Adrenal gland (tissue), 5 donors: ENCODE data around the gene PRELID3B.

Source experiments
- POLR2A ChIP-seq, 2 donors: fragments of 450-650 bp; IDR thresholded peaks; one replicate each; pipeline ENCODE4 v1.6.1; 2017; ENCODE audit warnings: antibody characterized with exemption in 2 of 2, mild to moderate bottlenecking in 2 of 2, moderate library complexity in 1 of 2
- TF ChIP-seq, protein P1 (sequence below), 6 experiments: fragments of 450-650 bp in 4 of 6; fragments of 200-600 bp in 2 of 6; sonication (generic) in 1 of 6; IDR thresholded peaks; 1 replicate in 5 of 6; 2 replicates in 1 of 6; pipeline versions ENCODE4 v1.5.1 to v1.8.0; 2016 to 2021; ENCODE audit warnings: antibody characterized with exemption in 6 of 6, mild to moderate bottlenecking in 2 of 6, moderate library complexity in 1 of 6
- donor health status: DM: no; HTN: no; CAD: no.

DNA sequence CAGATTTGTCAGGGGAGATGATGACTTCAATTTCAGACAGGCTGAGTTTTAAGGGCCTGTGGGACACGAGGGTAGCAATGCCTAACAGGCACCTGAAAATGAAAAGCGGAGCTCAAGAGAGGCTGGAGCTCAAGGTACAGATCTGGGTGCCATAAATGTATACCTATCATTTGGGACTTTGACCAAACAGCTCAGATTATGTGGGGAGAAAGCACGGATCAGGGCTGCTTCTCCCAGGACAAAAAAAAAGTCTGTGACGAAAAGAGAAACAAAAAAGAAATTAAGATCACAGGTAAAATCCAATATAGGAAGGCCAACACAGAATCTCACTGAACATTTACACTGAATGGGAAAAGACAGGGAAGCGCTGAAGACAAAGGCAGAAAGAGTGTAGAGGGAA lies 1.9 kb downstream of the PRELID3B start:
- no peak for TF ChIP-seq POLR2A (IDR thresholded peaks at IDR 0.05)
- TF ChIP-seq, protein P1, sequence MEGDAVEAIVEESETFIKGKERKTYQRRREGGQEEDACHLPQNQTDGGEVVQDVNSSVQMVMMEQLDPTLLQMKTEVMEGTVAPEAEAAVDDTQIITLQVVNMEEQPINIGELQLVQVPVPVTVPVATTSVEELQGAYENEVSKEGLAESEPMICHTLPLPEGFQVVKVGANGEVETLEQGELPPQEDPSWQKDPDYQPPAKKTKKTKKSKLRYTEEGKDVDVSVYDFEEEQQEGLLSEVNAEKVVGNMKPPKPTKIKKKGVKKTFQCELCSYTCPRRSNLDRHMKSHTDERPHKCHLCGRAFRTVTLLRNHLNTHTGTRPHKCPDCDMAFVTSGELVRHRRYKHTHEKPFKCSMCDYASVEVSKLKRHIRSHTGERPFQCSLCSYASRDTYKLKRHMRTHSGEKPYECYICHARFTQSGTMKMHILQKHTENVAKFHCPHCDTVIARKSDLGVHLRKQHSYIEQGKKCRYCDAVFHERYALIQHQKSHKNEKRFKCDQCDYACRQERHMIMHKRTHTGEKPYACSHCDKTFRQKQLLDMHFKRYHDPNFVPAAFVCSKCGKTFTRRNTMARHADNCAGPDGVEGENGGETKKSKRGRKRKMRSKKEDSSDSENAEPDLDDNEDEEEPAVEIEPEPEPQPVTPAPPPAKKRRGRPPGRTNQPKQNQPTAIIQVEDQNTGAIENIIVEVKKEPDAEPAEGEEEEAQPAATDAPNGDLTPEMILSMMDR (IDR thresholded peaks at IDR 0.05), result no peak
